Measurements from ENCODE around the gene TRAPPC2L. TPM values are rescaled to one million over a fixed set of nuclear protein-coding genes. Genes with fewer than 3 reads are reported as not detected.

The TRAPPC2L gene, protein sequence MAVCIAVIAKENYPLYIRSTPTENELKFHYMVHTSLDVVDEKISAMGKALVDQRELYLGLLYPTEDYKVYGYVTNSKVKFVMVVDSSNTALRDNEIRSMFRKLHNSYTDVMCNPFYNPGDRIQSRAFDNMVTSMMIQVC
- 10 to 100 TPM; 58.0 to 75.9 (median 65.6) TPM for total RNA-seq (2021; fragmentation: NEBNext Ultra II Directional; extraction: Animal tissue kit (Norgen Biotek cat#: 25700))
- long read RNA-seq, transcript TRAPPC2L-201 (5 exons, 2,215 nt): major isoform, 20 of 72 reads
- long read RNA-seq, partial matches to known transcripts: 0 of 72 reads
- long read RNA-seq, other reads (novel, unspliced or antisense): 47 of 72 reads

DNA sequence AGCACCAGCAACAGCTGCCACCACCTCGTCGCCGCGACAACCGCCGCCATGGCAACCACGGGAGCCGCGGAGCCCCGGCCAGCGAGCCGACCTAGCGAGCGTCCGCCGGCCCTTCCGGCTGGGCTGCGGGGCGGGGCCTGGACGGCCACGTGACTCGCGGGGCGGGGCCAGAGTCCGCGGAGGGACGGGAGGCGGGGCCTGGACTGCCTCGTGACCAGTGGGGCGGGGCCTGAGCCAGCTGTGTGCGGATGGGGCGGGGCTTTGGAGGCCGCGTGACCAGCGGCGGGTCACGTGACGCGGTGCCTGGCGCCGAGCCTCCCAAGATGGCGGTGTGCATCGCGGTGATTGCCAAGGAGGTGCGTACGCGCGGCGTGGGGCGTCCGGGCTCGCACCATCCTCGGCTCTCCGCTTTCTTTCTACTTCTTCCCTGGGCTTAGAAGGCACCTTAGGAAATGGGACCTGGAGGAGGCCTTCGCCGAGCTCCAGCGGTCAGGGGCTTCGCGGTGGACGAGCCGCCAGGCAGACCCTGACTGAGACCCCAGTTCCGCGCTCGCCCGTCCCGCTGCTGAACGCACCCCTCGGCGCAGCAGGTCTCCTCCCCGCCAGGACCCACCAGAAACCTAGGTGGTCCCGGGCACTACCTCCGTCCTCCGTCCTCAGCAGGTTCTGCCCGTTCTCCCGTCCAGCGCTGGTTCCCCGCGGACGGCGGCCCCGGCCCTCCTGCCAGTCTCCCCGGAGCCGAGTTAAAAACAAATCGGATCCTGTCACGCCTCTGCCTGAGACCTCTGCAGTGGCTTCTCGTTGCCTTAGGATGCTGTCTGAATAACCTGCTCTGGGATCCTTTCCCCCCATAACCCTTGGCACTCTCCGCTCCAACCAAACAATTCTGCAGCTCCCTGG lies at the start of gene TRAPPC2L, which contains the start of gene GALNS:
Gene TRAPPC2L, plus strand, starts transcription at position 300 of the 900 bp plus-strand sequence. Its CDS starts 24 bp downstream, at position 324.
Gene GALNS, minus strand, starts transcription at position 120 of the 900 bp plus-strand sequence. Its CDS starts 70 bp downstream, at position 50.
- Mint-ChIP-seq H3K9me3 (no peaks in the 10 kb centered on the region), H3K4me3 (peak within 1 kb of the TSS; percentile 99), H3K27ac (peak within 1 kb of the TSS; percentile 82), H3K4me1 (ENCODE audit: low read depth) (peaks cover 21% of the 10 kb centered on the region), H3K27me3 (ENCODE audit: insufficient read depth) (peaks cover 3% of the 10 kb centered on the region), H3K36me3 (ENCODE audit: low read depth) (peaks cover 7% of the 10 kb centered on the region)
- TF ChIP-seq, protein P1, sequence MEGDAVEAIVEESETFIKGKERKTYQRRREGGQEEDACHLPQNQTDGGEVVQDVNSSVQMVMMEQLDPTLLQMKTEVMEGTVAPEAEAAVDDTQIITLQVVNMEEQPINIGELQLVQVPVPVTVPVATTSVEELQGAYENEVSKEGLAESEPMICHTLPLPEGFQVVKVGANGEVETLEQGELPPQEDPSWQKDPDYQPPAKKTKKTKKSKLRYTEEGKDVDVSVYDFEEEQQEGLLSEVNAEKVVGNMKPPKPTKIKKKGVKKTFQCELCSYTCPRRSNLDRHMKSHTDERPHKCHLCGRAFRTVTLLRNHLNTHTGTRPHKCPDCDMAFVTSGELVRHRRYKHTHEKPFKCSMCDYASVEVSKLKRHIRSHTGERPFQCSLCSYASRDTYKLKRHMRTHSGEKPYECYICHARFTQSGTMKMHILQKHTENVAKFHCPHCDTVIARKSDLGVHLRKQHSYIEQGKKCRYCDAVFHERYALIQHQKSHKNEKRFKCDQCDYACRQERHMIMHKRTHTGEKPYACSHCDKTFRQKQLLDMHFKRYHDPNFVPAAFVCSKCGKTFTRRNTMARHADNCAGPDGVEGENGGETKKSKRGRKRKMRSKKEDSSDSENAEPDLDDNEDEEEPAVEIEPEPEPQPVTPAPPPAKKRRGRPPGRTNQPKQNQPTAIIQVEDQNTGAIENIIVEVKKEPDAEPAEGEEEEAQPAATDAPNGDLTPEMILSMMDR (IDR thresholded peaks at IDR 0.05): no peak
- peak; percentile 94 for DNase-seq

DNA sequence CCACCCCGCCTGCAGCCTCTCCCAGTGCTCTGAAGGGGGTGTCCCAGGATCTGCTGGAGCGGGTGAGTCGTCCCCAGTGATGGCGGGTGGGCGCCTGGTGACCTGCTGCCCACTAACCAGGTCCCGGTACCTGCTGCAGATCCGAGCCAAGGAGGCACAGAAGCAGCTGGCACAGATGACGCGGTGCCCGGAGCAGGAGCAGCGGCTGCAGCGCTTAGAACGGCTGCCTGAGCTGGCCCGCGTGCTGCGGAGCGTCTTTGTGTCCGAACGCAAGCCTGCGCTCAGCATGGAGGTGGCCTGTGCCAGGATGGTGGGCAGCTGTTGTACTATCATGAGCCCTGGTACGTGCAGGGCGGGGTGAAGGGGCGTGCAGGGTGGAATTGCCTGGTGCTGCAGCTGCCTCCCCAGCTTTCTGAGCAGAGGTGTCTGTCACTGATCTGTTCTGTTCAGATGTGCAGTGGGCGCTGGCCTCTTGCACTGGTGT lies 49.7 kb upstream of the TRAPPC2L start:
- no peaks in the 10 kb centered on the region; the same call in 1 of the 2 replicates for H3K36me3 Mint-ChIP-seq (ENCODE audit: low read depth)
- TF ChIP-seq, protein P1 (IDR thresholded peaks at IDR 0.05): no peak
- peaks cover 20% of the 10 kb centered on the region for H3K4me1 Mint-ChIP-seq (ENCODE audit: low read depth)
- H3K4me3 Mint-ChIP-seq: no peak overlapping the region
- no peak overlapping the region for H3K27ac Mint-ChIP-seq
- no peaks in the 10 kb centered on the region for H3K9me3 Mint-ChIP-seq
- peaks cover 6% of the 10 kb centered on the region for H3K27me3 Mint-ChIP-seq (ENCODE audit: insufficient read depth)
- DNase-seq: no peak

DNA sequence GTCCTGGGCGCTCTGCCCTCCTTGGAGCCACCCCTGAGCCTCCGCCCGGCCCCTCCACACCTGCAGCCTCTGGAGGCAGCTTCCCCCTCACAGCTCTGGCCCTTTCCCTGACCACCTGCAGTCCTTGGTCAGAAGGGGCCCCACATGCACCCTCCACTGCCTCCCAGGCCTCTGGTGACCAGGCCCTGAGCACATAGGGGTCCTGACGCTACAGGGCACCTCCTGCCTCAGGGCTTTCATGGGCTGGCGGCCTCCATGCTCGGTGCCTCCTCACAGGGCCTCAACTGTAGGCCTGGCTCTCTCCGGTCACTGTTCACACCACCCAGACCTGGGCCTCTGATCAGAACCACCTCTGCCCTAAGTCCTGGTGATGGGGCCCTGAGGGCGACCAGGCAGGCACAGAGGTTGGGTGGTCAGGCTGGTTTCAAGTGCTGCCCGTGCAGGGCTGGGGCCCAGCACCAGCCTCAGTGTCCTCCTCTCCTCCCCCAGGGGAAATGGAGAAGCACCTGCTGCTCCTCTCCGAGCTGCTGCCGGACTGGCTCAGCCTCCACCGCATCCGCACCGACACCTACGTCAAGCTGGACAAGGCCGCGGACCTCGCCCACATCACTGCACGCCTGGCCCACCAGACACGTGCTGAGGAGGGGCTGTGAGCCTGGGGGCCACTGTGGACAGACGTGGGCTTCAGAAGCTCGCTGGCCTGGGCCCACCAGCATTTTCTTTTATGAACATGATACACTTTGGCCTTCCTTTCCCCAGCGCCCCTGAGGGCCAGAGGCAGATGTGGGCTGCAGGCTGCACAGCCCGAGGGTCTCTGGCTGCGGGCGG lies 49.1 kb upstream of the TRAPPC2L start:
- Mint-ChIP-seq H3K4me1 (ENCODE audit: low read depth) (peaks cover 20% of the 10 kb centered on the region), H3K27me3 (ENCODE audit: insufficient read depth) (peaks cover 5% of the 10 kb centered on the region), H3K36me3 (ENCODE audit: low read depth) (no peaks in the 10 kb centered on the region; the same call in 1 of the 2 replicates), H3K27ac (no peak overlapping the region), H3K4me3 (no peak overlapping the region), H3K9me3 (no peaks in the 10 kb centered on the region)
- TF ChIP-seq, protein P1 (IDR thresholded peaks at IDR 0.05): no peak
- DNase-seq: no peak

DNA sequence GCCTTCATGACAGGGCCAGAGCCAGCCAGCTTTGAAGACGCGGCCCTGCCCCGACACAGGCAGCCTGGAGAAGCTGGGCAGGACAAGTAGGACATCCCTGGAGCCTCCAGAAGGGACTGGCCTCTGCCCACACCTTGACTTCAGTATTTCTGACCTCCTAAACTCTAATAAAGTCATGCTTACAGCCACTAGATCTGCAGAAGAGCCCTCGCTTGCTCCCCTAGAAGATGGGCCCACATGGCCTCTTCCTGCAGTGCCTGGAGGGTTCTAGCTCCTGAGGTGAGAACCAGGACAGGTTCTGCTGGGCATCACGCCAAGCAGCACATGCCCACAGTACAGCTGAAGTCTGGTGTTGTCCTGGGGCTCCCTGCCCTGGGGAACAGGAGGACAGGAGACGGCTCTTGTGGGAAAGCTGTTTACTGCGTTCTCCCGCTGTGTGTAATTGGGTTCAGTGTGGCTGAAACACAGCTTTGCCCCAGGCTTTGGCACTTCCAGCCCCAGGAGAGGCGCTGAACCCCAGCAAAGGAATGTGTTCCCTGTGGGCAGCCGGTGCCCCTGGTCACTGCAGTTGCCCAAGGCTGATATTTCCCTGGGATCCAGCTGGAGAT lies 47.8 kb upstream of the TRAPPC2L start:
- no peak for DNase-seq
- H3K27me3 Mint-ChIP-seq (ENCODE audit: insufficient read depth): peaks cover 5% of the 10 kb centered on the region
- no peaks in the 10 kb centered on the region for H3K9me3 Mint-ChIP-seq
- H3K4me3 Mint-ChIP-seq: no peak overlapping the region
- TF ChIP-seq, protein P1 (IDR thresholded peaks at IDR 0.05): no peak
- peaks cover 20% of the 10 kb centered on the region for H3K4me1 Mint-ChIP-seq (ENCODE audit: low read depth)
- H3K36me3 Mint-ChIP-seq (ENCODE audit: low read depth): no peaks in the 10 kb centered on the region; the same call in 1 of the 2 replicates
- peak overlapping the region; percentile 56 for H3K27ac Mint-ChIP-seq
